OCI-LY3 (cell line): ENCODE results near the gene TEC.

ENCODE experiments used
- H2AFZ ChIP-seq: fragments of 200-600, 300-600 bp; shearing (Covaris generic); 2 replicates; pipeline ENCODE4 v1.6.0; 2014; ENCODE audit warnings: antibody characterized with exemption, low read depth, low read length
- H3K27ac ChIP-seq: fragments of 200-600, 300-600 bp; sonication (generic); 2 replicates; pipeline ENCODE4 v1.5.1; 2014; ENCODE audit warnings: mild to moderate bottlenecking, low read length, moderate library complexity, mixed read lengths
- H3K27me3 ChIP-seq: fragments of 200-600, 300-600 bp; sonication (generic); 2 replicates; pipeline ENCODE4 v1.6.1; 2014; ENCODE audit warnings: low read depth, low read length, mixed read lengths
- H3K36me3 ChIP-seq: fragments of 200-600, 300-600 bp; sonication (generic); replicated peaks from 2 replicates; pipeline ENCODE3; 2014; ENCODE audit warnings: low read depth, low read length, mixed read lengths
- H3K4me1 ChIP-seq: fragments of 300-600, 200-600 bp; sonication (generic); 2 replicates; pipeline ENCODE4 v1.6.1; 2014; ENCODE audit warnings: low read length, mixed read lengths
- H3K4me2 ChIP-seq: fragments of 200-600, 300-600 bp; sonication (generic); 2 replicates; pipeline ENCODE4 v1.6.1; 2014; ENCODE audit warnings: low read length, mixed read lengths
- H3K4me3 ChIP-seq: fragments of 300-600, 200-600 bp; sonication (generic); 2 replicates; pipeline ENCODE4 v1.5.1; 2014; ENCODE audit warnings: antibody characterized with exemption, mild to moderate bottlenecking, low read length, moderate library complexity
- H3K79me2 ChIP-seq: fragments of 300-600, 200-600 bp; shearing (Covaris generic); 2 replicates; pipeline ENCODE4 v1.6.1; 2014; ENCODE audit warnings: mild to moderate bottlenecking, low read length, mixed read lengths
- H3K9ac ChIP-seq: fragments of 300-600, 200-600 bp; shearing (Covaris generic); 2 replicates; pipeline ENCODE4 v1.6.0; 2014; ENCODE audit warnings: mild to moderate bottlenecking, low read length, moderate library complexity
- H3K9me3 ChIP-seq: fragments of 200-600, 300-600 bp; shearing (Covaris generic); 2 replicates; pipeline ENCODE4 v1.6.1; 2014; ENCODE audit warnings: low read length, mixed read lengths; ENCODE audit not compliant: insufficient read depth
- H4K20me1 ChIP-seq: fragments of 200-600, 300-600 bp; sonication (generic); 2 replicates; pipeline ENCODE4 v1.6.1; 2016; ENCODE audit warnings: low read length, mixed read lengths; ENCODE audit not compliant: insufficient read depth
- CTCF ChIP-seq: fragments of 200-600, 300-600 bp; sonication (generic); IDR thresholded peaks from 2 replicates; pipeline ENCODE4 v1.5.1; 2014; ENCODE audit warnings: antibody characterized with exemption, low read length, low read depth
- EZH2phosphoT487 ChIP-seq: fragments of 200-600 bp; shearing (Covaris generic); IDR thresholded peaks from 2 replicates; pipeline ENCODE4 v1.6.1; 2018; ENCODE audit warnings: antibody characterized with exemption, mixed run types, low read depth

TEC gene

GRCh38 chr4:48127682-48128404 lies 141.8 kb downstream of the TEC start:
- Histone ChIP-seq H3K36me3 (no peaks in the 10 kb centered on the region), H3K9me3 (no peaks in the 10 kb centered on the region), H3K4me2 (peak overlapping the region; percentile 47), H3K4me1 (peaks cover 10% of the 10 kb centered on the region), H3K27ac (no peak overlapping the region), H3K9ac (no peak overlapping the region), H4K20me1 (no peaks in the 10 kb centered on the region), H3K4me3 (peak overlapping the region; percentile 50), H3K79me2 (no peaks in the 10 kb centered on the region), H2AFZ (no peak overlapping the region), H3K27me3 (no peaks in the 10 kb centered on the region)
- TF ChIP-seq EZH2phosphoT487 (no peak), CTCF (peak; percentile 82)

GRCh38 chr4:48127231-48127630 lies 142.4 kb downstream of the TEC start:
- H3K27ac ChIP-seq: no peak overlapping the region
- no peak overlapping the region for H3K9ac ChIP-seq

GRCh38 chr4:48126621-48127020 lies 143.0 kb downstream of the TEC start:
- H3K27me3 ChIP-seq: no peaks in the 10 kb centered on the region
- no peak overlapping the region for H3K4me2 ChIP-seq
- H3K4me3 ChIP-seq: no peak overlapping the region
- H3K27ac ChIP-seq: no peak overlapping the region
- TF ChIP-seq CTCF: no peak
- no peak for TF ChIP-seq EZH2phosphoT487
- no peak overlapping the region for H2AFZ ChIP-seq
- H3K9me3 ChIP-seq: no peaks in the 10 kb centered on the region
- H4K20me1 ChIP-seq: no peaks in the 10 kb centered on the region
- H3K9ac ChIP-seq: no peak overlapping the region
- peaks cover 10% of the 10 kb centered on the region for H3K4me1 ChIP-seq
- no peaks in the 10 kb centered on the region for H3K79me2 ChIP-seq
- no peaks in the 10 kb centered on the region for H3K36me3 ChIP-seq

More at GRCh38 chr4:48127231-48127630, 142.4 kb downstream of the TEC start:
- Histone ChIP-seq H2AFZ (no peak overlapping the region), H3K4me2 (0 out of 2 replicates have a peak overlapping the region, but pooled peaks have one; percentile 47), H3K36me3 (no peaks in the 10 kb centered on the region), H3K9me3 (no peaks in the 10 kb centered on the region), H3K4me3 (no peak overlapping the region), H3K27me3 (no peaks in the 10 kb centered on the region), H4K20me1 (no peaks in the 10 kb centered on the region), H3K79me2 (no peaks in the 10 kb centered on the region), H3K4me1 (peaks cover 10% of the 10 kb centered on the region)
- TF ChIP-seq CTCF (no peak), EZH2phosphoT487 (no peak)

GRCh38 chr4:48124870-48125269 lies 144.8 kb downstream of the TEC start:
- no peak overlapping the region for H3K4me3 ChIP-seq
- H3K27me3 ChIP-seq: no peaks in the 10 kb centered on the region
- no peaks in the 10 kb centered on the region for H3K36me3 ChIP-seq
- peaks cover 10% of the 10 kb centered on the region for H3K4me1 ChIP-seq
- TF ChIP-seq CTCF (no peak), EZH2phosphoT487 (no peak)
- H3K9ac ChIP-seq: no peak overlapping the region
- H3K79me2 ChIP-seq: no peaks in the 10 kb centered on the region
- no peak overlapping the region for H2AFZ ChIP-seq
- no peaks in the 10 kb centered on the region for H4K20me1 ChIP-seq
- H3K27ac ChIP-seq: no peak overlapping the region
- no peaks in the 10 kb centered on the region for H3K9me3 ChIP-seq
- no peak overlapping the region for H3K4me2 ChIP-seq
